Activated T-cell treated with anti-CD3 and anti-CD28 coated beads for 24 hours (primary cell): ENCODE measurements around the gene MAP3K15.

ENCODE experiments used
- DNase-seq: peaks from one replicate; pipeline ENCODE4 v3.0.0-alpha.2; 2020; ENCODE audit warnings: low read depth

The MAP3K15 gene

GRCh38 chrX:19343085-19343534, 172.2 kb downstream of the MAP3K15 start:
- DNase-seq: no peak

- DNase-seq: no peak
These were observed 172.9 kb downstream of the MAP3K15 start for GRCh38 chrX:19342331-19342906.

- DNase-seq: no peak
These were observed 180.2 kb downstream of the MAP3K15 start for GRCh38 chrX:19334945-19335626.

GRCh38 chrX:19332983-19333382, 182.3 kb downstream of the MAP3K15 start:
- no peak for DNase-seq

GRCh38 chrX:19331831-19332230, 183.5 kb downstream of the MAP3K15 start:
- DNase-seq: no peak

GRCh38 chrX:19326567-19326966, 188.7 kb downstream of the MAP3K15 start:
- no peak for DNase-seq
